ENCODE measurements around the gene ZBTB39.

ZBTB39 gene

DNA sequence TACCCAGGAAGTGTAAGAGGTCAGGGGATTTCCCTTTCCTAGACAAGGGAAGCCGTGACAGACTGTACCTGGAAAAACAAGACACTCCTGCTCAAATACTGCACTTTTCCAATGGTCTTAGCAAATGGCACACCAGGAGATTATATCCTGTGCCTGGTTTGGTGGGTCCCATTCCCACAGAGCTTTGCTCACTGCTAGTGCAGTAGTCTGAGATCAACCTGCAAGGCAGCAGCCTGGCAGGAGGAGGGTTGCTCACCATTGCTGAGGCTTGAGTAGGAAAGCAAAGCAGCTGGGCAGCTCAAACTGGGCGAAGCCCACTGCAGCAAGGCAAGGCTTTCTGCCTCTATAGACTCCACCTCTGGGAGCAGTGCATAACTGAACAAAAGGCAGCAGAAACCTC lies 47.9 kb downstream of the ZBTB39 start:
- no peak for TF ChIP-seq MYC (IDR thresholded peaks at IDR 0.05; ENCODE audit: low read depth, low read length)
- H3K4me3 ChIP-seq (ENCODE audit: low read depth, low read length): no peak overlapping the region
- no peak for DNase-seq (ENCODE audit: low read depth)

GRCh38 chr12:56957229-56958052 lies 48.9 kb downstream of the ZBTB39 start, which contains the start of gene RDH16:
Gene RDH16, minus strand, starts transcription at chr12:56957608. Its CDS starts 146 bp downstream, at chr12:56957462.
- H3K4me3 ChIP-seq (ENCODE audit: low read depth, low read length): no peak within 1 kb of the TSS
- no peak for DNase-seq (ENCODE audit: low read depth)
- no peak for TF ChIP-seq MAX (IDR thresholded peaks at IDR 0.05; ENCODE audit: low read depth, low read length)
- TF ChIP-seq, protein P1, sequence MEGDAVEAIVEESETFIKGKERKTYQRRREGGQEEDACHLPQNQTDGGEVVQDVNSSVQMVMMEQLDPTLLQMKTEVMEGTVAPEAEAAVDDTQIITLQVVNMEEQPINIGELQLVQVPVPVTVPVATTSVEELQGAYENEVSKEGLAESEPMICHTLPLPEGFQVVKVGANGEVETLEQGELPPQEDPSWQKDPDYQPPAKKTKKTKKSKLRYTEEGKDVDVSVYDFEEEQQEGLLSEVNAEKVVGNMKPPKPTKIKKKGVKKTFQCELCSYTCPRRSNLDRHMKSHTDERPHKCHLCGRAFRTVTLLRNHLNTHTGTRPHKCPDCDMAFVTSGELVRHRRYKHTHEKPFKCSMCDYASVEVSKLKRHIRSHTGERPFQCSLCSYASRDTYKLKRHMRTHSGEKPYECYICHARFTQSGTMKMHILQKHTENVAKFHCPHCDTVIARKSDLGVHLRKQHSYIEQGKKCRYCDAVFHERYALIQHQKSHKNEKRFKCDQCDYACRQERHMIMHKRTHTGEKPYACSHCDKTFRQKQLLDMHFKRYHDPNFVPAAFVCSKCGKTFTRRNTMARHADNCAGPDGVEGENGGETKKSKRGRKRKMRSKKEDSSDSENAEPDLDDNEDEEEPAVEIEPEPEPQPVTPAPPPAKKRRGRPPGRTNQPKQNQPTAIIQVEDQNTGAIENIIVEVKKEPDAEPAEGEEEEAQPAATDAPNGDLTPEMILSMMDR (IDR thresholded peaks at IDR 0.05; ENCODE audit: low read depth, low read length): no peak
- TF ChIP-seq MYC (IDR thresholded peaks at IDR 0.05; ENCODE audit: low read depth, low read length): no peak
- TF ChIP-seq POLR2A (IDR thresholded peaks at IDR 0.05; ENCODE audit: extremely low read depth, insufficient read length): no peak

DNA sequence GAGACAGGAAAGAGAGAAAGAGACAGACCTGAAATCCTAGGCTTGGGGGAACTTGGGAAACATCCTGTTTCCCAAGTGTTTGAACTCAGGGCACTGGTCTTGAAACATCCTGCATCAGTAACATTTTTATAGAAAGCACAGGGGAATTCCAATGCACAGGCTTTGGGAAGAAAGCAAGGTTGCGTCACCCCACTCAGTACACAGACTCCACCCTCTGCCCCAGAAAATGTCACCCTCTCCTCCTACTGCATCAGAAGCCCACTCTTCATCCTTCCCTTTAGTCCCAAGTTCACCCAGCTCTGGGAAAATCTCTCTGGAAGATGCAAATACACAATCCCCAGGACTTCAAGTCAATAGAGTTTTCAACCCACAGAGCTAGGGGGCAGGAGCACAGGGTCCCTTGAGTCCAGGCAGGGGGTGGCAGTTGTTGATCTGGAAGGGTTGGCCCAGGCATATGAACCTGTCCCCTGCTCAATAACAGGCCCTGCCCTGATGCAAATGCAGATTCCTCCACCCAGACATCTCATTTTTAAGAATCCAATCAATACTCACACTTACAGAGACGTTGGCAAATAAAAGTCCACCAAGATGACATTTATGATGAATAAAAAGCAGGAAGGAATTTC lies 50.6 kb downstream of the ZBTB39 start:
- no peak overlapping the region for H3K4me3 ChIP-seq (ENCODE audit: low read depth, low read length)
- TF ChIP-seq MAX (IDR thresholded peaks at IDR 0.05; ENCODE audit: low read depth, low read length) (no peak), MYC (IDR thresholded peaks at IDR 0.05; ENCODE audit: low read depth, low read length) (no peak), POLR2A (IDR thresholded peaks at IDR 0.05; ENCODE audit: extremely low read depth, insufficient read length) (no peak)
- TF ChIP-seq, protein P1 (IDR thresholded peaks at IDR 0.05; ENCODE audit: low read depth, low read length): no peak
- no peak for DNase-seq (ENCODE audit: low read depth)

GRCh38 chr12:56954958-56955355 lies 51.4 kb downstream of the ZBTB39 start:
- H3K4me3 ChIP-seq (ENCODE audit: low read depth, low read length): no peak overlapping the region
- no peak for DNase-seq (ENCODE audit: low read depth)
- TF ChIP-seq, protein P1 (IDR thresholded peaks at IDR 0.05; ENCODE audit: low read depth, low read length): no peak
- TF ChIP-seq POLR2A (IDR thresholded peaks at IDR 0.05; ENCODE audit: extremely low read depth, insufficient read length) (no peak), MYC (IDR thresholded peaks at IDR 0.05; ENCODE audit: low read depth, low read length) (no peak), MAX (IDR thresholded peaks at IDR 0.05; ENCODE audit: low read depth, low read length) (no peak)

- no peak for DNase-seq (ENCODE audit: low read depth)
- no peak overlapping the region for H3K4me3 ChIP-seq (ENCODE audit: low read depth, low read length)
- no peak for TF ChIP-seq POLR2A (IDR thresholded peaks at IDR 0.05; ENCODE audit: extremely low read depth, insufficient read length)
- no peak for TF ChIP-seq MYC (IDR thresholded peaks at IDR 0.05; ENCODE audit: low read depth, low read length)
- no peak for TF ChIP-seq MAX (IDR thresholded peaks at IDR 0.05; ENCODE audit: low read depth, low read length)
- TF ChIP-seq, protein P1 (IDR thresholded peaks at IDR 0.05; ENCODE audit: low read depth, low read length): no peak
Observed at GRCh38 chr12:56954057-56954957, 52.0 kb downstream of the ZBTB39 start.

Measured in NB4 (cell line).